HG02973 (cell line): ENCODE results near the gene ZNF853.
"Not testable (repeated sequence)": the region's sequence is repeated elsewhere in the genome, so short reads cannot be mapped to it uniquely, and the experiment has no call there.

Source experiments
- ATAC-seq: cut with Tn5 transposase; IDR thresholded peaks from one replicate; pipeline ENCODE4 v1.9.1; 2021; ENCODE audit warnings: moderate library complexity; ENCODE audit not compliant: unreplicated experiment

ZNF853 gene

GRCh38 chr7:6614953-6615722 is at the start of gene ZNF853:
TSS of gene ZNF853 (plus strand) at chr7:6615610. CDS start at chr7:6616175, 565 bp downstream.
- no peak for ATAC-seq

GRCh38 chr7:6565655-6566054 is 49.8 kb upstream of the ZNF853 start:
- no peak for ATAC-seq

GRCh38 chr7:6567886-6568285 is 47.5 kb upstream of the ZNF853 start:
- no peak for ATAC-seq

- ATAC-seq: no peak
Measured at GRCh38 chr7:6571160-6571779, 44.1 kb upstream of the ZNF853 start.

GRCh38 chr7:6575281-6576023 is 40.0 kb upstream of the ZNF853 start:
- ATAC-seq: no peak

- no peak for ATAC-seq
Measured at GRCh38 chr7:6576024-6576866, 39.2 kb upstream of the ZNF853 start.

GRCh38 chr7:6576867-6577368 is 38.5 kb upstream of the ZNF853 start:
- not testable (repeated sequence) for ATAC-seq

- peak; percentile 96 for ATAC-seq
Measured at GRCh38 chr7:6577369-6578113, 37.9 kb upstream of the ZNF853 start, which contains the start of gene ZDHHC4. TSS of gene ZDHHC4 (plus strand) at chr7:6577454. CDS start at chr7:6580562, 3,108 bp downstream.

DNA sequence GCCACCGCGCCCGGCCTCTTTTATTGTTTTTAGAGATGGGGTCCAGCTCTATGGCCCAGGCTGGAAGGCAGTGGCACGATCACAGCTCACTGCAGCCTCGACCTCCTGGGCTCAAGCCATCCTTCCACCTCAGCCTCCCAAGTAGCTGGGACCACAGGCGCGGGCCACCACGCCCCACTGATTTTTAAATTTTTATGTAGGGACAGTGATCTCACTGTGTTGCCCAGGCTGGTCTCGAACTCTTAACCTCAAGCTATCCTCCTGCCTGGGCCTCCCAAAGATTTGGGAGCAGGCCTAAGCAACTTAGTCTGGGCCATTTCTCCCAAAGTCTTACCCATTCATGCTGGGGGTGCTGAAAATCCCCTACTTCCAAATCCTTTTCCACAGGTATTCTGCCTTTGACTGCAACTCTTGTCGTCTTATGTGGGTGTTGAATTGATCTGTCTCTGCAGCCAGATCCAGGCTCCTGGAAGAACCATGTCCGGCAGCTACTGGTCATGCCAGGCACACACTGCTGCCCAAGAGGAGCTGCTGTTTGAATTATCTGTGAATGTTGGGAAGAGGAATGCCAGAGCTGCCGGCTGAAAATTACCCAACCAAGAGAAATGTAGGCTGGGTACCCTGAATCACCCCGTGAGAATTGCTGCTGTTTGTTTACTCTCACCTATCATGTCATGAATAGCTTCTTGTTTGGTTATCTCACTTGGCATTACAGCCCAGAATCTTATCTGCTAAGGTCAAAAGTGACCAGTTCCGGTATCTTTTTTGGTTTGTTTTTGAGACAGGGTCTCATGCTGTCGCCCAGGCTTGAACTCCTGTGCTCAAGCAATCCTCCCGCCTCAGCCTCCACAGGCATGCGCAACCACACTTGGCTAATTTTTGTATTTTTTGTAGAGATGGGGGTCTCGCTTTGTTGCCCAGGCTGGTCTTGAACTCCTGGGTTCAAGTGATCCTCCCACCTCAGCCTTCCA is 37.0 kb upstream of the ZNF853 start:
- ATAC-seq: no peak

- no peak for ATAC-seq
Measured at GRCh38 chr7:6579446-6579845, 36.0 kb upstream of the ZNF853 start.

- not testable (repeated sequence) for ATAC-seq
Measured at GRCh38 chr7:6585746-6586432, 29.5 kb upstream of the ZNF853 start.

DNA sequence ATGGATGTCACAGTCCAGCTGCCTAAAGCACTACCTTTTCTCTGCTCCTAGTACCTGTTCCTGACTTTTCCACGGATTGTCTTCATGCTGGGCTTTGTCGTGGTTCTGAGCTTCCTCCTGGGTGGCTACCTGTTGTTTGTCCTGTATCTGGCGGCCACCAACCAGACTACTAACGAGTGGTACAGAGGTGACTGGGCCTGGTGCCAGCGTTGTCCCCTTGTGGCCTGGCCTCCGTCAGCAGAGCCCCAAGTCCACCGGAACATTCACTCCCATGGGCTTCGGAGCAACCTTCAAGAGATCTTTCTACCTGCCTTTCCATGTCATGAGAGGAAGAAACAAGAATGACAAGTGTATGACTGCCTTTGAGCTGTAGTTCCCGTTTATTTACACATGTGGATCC is 26.8 kb upstream of the ZNF853 start:
- ATAC-seq: no peak

GRCh38 chr7:6589151-6589828 is 26.1 kb upstream of the ZNF853 start:
- ATAC-seq: no peak

DNA sequence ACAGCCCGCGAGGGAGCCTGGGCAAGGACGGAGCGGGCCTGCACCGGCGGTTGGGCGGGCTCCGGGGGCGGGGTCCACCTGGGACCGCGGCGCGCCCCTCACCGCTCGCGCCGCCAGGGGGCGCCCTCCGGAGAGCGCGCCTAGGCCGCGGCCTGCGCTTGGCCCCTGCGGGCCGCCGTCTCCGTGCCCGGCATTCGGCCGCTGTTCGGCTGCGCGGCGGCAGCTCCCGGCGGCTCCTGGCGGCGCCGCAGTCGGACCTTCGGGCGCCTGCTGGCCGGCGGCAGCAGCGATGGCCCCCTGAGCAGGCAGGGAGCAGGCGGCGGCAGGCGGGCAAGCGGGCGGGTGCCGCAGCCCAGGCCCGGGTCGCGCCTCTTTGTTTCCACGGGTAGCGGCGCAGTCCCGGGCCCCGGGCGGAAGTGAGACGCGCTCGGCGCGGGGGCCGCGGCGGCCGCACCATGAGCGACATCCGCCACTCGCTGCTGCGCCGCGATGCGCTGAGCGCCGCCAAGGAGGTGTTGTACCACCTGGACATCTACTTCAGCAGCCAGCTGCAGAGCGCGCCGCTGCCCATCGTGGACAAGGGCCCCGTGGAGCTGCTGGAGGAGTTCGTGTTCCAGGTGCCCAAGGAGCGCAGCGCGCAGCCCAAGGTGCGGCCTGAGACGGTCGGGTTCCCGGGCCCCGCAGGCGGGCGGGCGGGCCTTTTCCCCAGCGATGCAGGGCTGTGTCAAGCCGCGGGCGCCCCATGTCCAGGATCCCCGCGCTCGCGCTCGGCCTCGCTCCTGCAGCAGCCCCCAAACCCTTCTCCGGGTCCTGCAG is 25.4 kb upstream of the ZNF853 start, which contains the start of gene INTS15:
INTS15 (plus strand) TSS at position 193 of the 816 bp plus-strand sequence; CDS start at position 456, 263 bp downstream.
- peak; percentile 76 for ATAC-seq

- peak; percentile 21 for ATAC-seq
Measured at GRCh38 chr7:6590645-6591110, 24.7 kb upstream of the ZNF853 start.

GRCh38 chr7:6600093-6600492 is 15.3 kb upstream of the ZNF853 start:
- ATAC-seq: no peak
